OCI-LY7 (cell line): Measurements from ENCODE around the gene CNR1.

Experiments
- EZH2phosphoT487 ChIP-seq: fragments of 200-600 bp; sonication (generic); IDR thresholded peaks from 2 replicates; pipeline ENCODE4 v1.6.1; 2018; ENCODE audit warnings: low read depth, borderline replicate concordance, mild to moderate bottlenecking, mixed run types, antibody characterized with exemption, low read length, moderate library complexity, mixed read lengths
- TF ChIP-seq, protein P1 (sequence below): fragments of 200-600 bp; sonication (generic); conservative IDR thresholded peaks from 2 replicates; pipeline ENCODE4 v1.5.1; 2014; ENCODE audit warnings: mild to moderate bottlenecking, antibody characterized with exemption, low read length, moderate library complexity, mixed read lengths

DNA sequence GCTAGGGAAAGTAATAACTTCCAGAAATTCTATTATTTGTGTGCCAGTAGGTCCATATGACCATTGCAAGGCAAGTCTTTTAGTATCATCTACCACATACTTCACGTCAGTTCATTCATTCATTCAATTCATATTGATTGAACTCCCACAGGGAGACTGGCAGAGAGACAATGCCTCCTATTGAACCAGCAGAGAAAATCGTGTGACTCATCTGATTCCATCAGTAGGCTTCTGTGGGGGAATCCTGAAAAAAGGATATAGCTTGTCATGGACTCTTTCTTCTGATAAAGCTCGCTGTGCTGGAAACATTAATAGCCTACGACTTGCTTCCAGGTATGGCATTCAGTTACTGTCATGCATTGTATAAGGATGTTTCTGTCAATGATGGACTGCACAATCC lies 45.3 kb upstream of the CNR1 start:
- TF ChIP-seq, protein P1, sequence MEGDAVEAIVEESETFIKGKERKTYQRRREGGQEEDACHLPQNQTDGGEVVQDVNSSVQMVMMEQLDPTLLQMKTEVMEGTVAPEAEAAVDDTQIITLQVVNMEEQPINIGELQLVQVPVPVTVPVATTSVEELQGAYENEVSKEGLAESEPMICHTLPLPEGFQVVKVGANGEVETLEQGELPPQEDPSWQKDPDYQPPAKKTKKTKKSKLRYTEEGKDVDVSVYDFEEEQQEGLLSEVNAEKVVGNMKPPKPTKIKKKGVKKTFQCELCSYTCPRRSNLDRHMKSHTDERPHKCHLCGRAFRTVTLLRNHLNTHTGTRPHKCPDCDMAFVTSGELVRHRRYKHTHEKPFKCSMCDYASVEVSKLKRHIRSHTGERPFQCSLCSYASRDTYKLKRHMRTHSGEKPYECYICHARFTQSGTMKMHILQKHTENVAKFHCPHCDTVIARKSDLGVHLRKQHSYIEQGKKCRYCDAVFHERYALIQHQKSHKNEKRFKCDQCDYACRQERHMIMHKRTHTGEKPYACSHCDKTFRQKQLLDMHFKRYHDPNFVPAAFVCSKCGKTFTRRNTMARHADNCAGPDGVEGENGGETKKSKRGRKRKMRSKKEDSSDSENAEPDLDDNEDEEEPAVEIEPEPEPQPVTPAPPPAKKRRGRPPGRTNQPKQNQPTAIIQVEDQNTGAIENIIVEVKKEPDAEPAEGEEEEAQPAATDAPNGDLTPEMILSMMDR = no peak
- TF ChIP-seq EZH2phosphoT487 = no peak
